DOHH2 (cell line): ENCODE data around the gene TTC23L.

Experiments
- H3F3A ChIP-seq: fragments of 200-600 bp; sonication (generic), shearing (Covaris generic); 2 replicates; pipeline ENCODE4 v1.6.0; 2016; ENCODE audit warnings: antibody characterized with exemption, mild to moderate bottlenecking; ENCODE audit not compliant: control insufficient read depth, insufficient read depth
- H3K27ac ChIP-seq: fragments of 200-600 bp; sonication (generic); 2 replicates; pipeline ENCODE4 v1.5.1; 2014; ENCODE audit warnings: low read depth, mild to moderate bottlenecking, low read length, moderate library complexity
- H3K27me3 ChIP-seq: fragments of 200-600 bp; sonication (generic); 2 replicates; pipeline ENCODE4 v1.6.1; 2014; ENCODE audit warnings: mild to moderate bottlenecking, low read length, mixed read lengths; ENCODE audit not compliant: control insufficient read depth
- H3K36me3 ChIP-seq: fragments of 200-600 bp; sonication (generic); 2 replicates; pipeline ENCODE4 v1.6.1; 2014; ENCODE audit warnings: mild to moderate bottlenecking, low read length, moderate library complexity, mixed read lengths; ENCODE audit not compliant: control insufficient read depth
- H3K4me1 ChIP-seq: fragments of 200-600 bp; sonication (generic); 2 replicates; pipeline ENCODE4 v1.6.1; 2014; ENCODE audit warnings: mild to moderate bottlenecking, low read length, mixed read lengths; ENCODE audit not compliant: control insufficient read depth
- H3K4me2 ChIP-seq: fragments of 200-600 bp; sonication (generic); 2 replicates; pipeline ENCODE4 v1.6.0; 2014; ENCODE audit warnings: mild to moderate bottlenecking, low read length, moderate library complexity
- H3K4me3 ChIP-seq: fragments of 200-600 bp; sonication (generic); 2 replicates; pipeline ENCODE4 v1.5.1; 2014; ENCODE audit warnings: mild to moderate bottlenecking, low read length, mixed read lengths
- H3K79me2 ChIP-seq: fragments of 200-600 bp; sonication (generic); 2 replicates; pipeline ENCODE4 v1.6.1; 2014; ENCODE audit warnings: mild to moderate bottlenecking, low read length, mixed read lengths; ENCODE audit not compliant: control insufficient read depth
- H3K9me2 ChIP-seq: fragments of 200-600 bp; sonication (generic); replicated peaks from 2 replicates; pipeline ENCODE4 v1.6.1; 2014; ENCODE audit warnings: mild to moderate bottlenecking, low read length, mixed read lengths; ENCODE audit not compliant: control insufficient read depth
- H3K9me3 ChIP-seq: fragments of 200-600 bp; sonication (generic); 2 replicates; pipeline ENCODE4 v1.6.1; 2014; ENCODE audit warnings: antibody characterized with exemption, low read length, mixed read lengths; ENCODE audit not compliant: control insufficient read depth, insufficient read depth
- H4K20me1 ChIP-seq: fragments of 200-600 bp; sonication (generic); 2 replicates; pipeline ENCODE4 v1.6.0; 2014; ENCODE audit warnings: low read depth, mild to moderate bottlenecking, antibody characterized with exemption, low read length, moderate library complexity; ENCODE audit not compliant: control insufficient read depth, insufficient read depth
- EZH2phosphoT487 ChIP-seq: fragments of 200-600 bp; sonication (generic); IDR thresholded peaks from 2 replicates; pipeline ENCODE4 v1.6.1; 2017; ENCODE audit warnings: borderline replicate concordance, mild to moderate bottlenecking, antibody characterized with exemption, low read length, moderate library complexity, mixed read lengths
- TF ChIP-seq, protein P1 (sequence below): fragments of 200-600 bp; sonication (generic); IDR thresholded peaks from one replicate; pipeline ENCODE4 v1.5.1; 2014; ENCODE audit warnings: antibody characterized with exemption, mild to moderate bottlenecking, low read depth, low read length; ENCODE audit not compliant: poor library complexity, severe bottlenecking

TTC23L gene

DNA sequence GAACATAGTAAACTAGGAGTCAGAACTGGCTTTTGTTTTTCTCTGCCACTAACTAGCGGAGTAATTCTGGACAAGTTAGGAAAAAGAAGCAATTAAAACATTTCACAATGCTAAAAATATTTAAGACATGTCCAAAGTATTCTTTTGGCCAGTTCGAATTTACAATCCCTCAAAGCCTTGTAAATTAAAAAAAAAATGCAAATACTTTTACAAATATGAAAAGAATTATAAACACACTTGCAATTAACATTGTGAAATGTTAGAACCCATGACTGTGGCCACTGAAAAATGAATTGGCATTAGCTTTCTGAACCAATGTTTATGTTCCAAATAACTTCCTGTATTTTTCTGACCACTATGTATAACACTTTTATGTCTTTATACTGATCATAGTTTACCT lies 74.1 kb downstream of the TTC23L start:
- peaks cover 24% of the 10 kb centered on the region for H3K4me1 ChIP-seq
- TF ChIP-seq, protein P1, sequence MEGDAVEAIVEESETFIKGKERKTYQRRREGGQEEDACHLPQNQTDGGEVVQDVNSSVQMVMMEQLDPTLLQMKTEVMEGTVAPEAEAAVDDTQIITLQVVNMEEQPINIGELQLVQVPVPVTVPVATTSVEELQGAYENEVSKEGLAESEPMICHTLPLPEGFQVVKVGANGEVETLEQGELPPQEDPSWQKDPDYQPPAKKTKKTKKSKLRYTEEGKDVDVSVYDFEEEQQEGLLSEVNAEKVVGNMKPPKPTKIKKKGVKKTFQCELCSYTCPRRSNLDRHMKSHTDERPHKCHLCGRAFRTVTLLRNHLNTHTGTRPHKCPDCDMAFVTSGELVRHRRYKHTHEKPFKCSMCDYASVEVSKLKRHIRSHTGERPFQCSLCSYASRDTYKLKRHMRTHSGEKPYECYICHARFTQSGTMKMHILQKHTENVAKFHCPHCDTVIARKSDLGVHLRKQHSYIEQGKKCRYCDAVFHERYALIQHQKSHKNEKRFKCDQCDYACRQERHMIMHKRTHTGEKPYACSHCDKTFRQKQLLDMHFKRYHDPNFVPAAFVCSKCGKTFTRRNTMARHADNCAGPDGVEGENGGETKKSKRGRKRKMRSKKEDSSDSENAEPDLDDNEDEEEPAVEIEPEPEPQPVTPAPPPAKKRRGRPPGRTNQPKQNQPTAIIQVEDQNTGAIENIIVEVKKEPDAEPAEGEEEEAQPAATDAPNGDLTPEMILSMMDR: no peak
- no peak for TF ChIP-seq EZH2phosphoT487
- H3K27ac ChIP-seq: no peak overlapping the region
- H3K79me2 ChIP-seq: peaks cover 86% of the 10 kb centered on the region
- no peaks in the 10 kb centered on the region; the same call in 1 of the 2 replicates for H4K20me1 ChIP-seq
- no peaks in the 10 kb centered on the region for H3K27me3 ChIP-seq
- peak overlapping the region; percentile 85 for H3K4me3 ChIP-seq
- H3K4me2 ChIP-seq: peak overlapping the region; percentile 87
- no peaks in the 10 kb centered on the region for H3K9me3 ChIP-seq
- H3K36me3 ChIP-seq: peaks cover 92% of the 10 kb centered on the region
- H3K9me2 ChIP-seq: no peaks in the 10 kb centered on the region
- 0 out of 2 replicates have a peak, but pooled peaks cover 3% of the 10 kb centered on the region for H3F3A ChIP-seq

DNA sequence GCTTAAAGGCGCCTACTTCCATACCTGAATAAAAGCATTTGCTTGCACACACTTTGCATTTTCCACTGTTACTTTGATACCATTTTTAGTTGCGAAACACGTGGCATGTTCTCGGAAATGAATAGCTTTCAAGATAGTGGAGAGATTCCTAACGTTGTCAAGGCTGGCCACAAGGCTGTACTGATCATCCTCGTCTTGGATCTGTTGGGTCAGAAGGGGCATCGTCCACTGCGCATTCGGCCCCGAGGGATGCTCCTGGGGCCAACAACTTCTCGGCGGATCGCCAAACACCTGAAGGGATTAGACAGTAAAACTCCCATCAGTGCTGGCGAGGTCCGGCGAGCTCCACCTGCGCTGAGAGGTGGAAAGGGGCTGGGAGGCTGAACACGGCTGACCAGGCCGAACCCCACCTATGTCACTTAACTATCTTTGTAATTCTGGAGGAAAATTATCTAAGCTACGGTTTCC lies 75.7 kb downstream of the TTC23L start:
- peak overlapping the region; percentile 87 for H3K4me2 ChIP-seq
- no peaks in the 10 kb centered on the region for H3K9me2 ChIP-seq
- peaks cover 93% of the 10 kb centered on the region for H3K36me3 ChIP-seq
- no peaks in the 10 kb centered on the region; the same call in 1 of the 2 replicates for H4K20me1 ChIP-seq
- TF ChIP-seq, protein P1: no peak
- TF ChIP-seq EZH2phosphoT487: no peak
- H3K27me3 ChIP-seq: no peaks in the 10 kb centered on the region
- no peaks in the 10 kb centered on the region for H3K9me3 ChIP-seq
- peaks cover 96% of the 10 kb centered on the region for H3K79me2 ChIP-seq
- H3K4me1 ChIP-seq: peaks cover 25% of the 10 kb centered on the region
- peak overlapping the region; percentile 79 for H3K27ac ChIP-seq
- peak overlapping the region; percentile 85 for H3K4me3 ChIP-seq
- peaks cover 8% of the 10 kb centered on the region for H3F3A ChIP-seq

DNA sequence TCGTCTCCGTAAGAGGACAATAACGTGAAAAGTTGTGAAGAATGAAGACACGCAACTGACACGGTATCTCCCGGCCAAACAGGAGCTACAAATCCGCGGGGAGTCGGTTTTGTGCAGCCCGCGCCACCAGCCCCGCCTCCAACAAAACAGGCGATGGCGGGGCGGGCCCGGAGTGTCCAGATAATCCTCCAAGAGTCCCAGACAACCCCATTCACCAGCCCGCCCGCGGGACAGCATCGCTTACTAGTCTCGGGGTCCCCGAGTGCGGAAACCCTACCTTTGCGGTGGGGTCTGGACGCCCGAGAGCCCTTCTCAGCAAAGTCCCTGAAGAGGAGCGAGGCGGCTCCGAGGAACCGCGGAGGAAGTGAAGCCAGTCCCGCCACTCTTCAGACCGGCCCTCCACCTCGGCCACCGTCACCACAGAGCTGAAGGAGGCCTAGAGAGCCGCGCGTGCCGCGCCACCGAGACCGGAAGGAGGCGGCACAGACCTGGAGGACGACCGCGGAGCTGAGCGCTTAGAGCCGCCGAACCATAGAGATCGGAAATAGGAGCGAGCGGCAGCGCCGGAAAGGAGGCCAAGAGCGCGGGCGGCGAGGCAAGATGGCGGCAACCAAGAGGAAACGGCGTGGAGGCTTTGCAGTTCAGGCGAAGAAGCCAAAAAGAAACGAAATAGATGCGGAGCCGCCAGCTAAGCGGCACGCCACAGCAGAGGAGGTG lies 76.3 kb downstream of the TTC23L start, which contains the start of the genes BRIX1 and RAD1:
TSS of gene BRIX1 (plus strand) at position 573 of the 717 bp plus-strand sequence. CDS start at position 601, 28 bp downstream.
TSS of gene RAD1 (minus strand) at position 366 of the 717 bp plus-strand sequence. CDS start 612 bp downstream, outside the sequence.
- Histone ChIP-seq H3K4me2 (peak within 1 kb of the TSS; percentile 87), H3K36me3 (peaks cover 93% of the 10 kb centered on the region), H4K20me1 (no peaks in the 10 kb centered on the region; the same call in 1 of the 2 replicates), H3K9me3 (no peaks in the 10 kb centered on the region), H3K4me3 (peak within 1 kb of the TSS; percentile 85), H3K9me2 (no peaks in the 10 kb centered on the region), H3K27me3 (no peaks in the 10 kb centered on the region), H3K27ac (peak within 1 kb of the TSS; percentile 79), H3K79me2 (peaks cover 97% of the 10 kb centered on the region), H3F3A (peaks cover 14% of the 10 kb centered on the region), H3K4me1 (peaks cover 25% of the 10 kb centered on the region)
- TF ChIP-seq, protein P1: no peak
- no peak for TF ChIP-seq EZH2phosphoT487
